Smooth muscle cell (in vitro differentiated cells): Measurements from ENCODE around the gene AHRR. TPM values are rescaled to one million over a fixed set of nuclear protein-coding genes. Genes with fewer than 3 reads are reported as not detected.

Source experiments
- DNase-seq: peaks from one replicate; lab custom pipeline; 2025; ENCODE audit not compliant: unreplicated experiment; lab: John Stamatoyannopoulos, UW
- H2AFZ ChIP-seq: fragments of 200-600 bp; sonication (generic); 2 replicates; pipeline ENCODE4 v1.6.0; 2016; ENCODE audit warnings: antibody characterized with exemption, low read depth, mild to moderate bottlenecking
- H3F3A ChIP-seq: fragments of 200-600 bp; sonication (generic); 2 replicates; pipeline ENCODE4 v1.6.0; 2017; ENCODE audit warnings: antibody characterized with exemption, low read depth
- H3K27ac ChIP-seq: fragments of 200-600 bp; sonication (generic); 2 replicates; pipeline ENCODE4 v1.5.1; 2016; ENCODE audit warnings: low read depth, mild to moderate bottlenecking
- H3K27me3 ChIP-seq: fragments of 200-600 bp; sonication (generic); 2 replicates; pipeline ENCODE4 v1.6.1; 2016; ENCODE audit warnings: low read depth, mild to moderate bottlenecking
- H3K36me3 ChIP-seq: fragments of 200-600 bp; sonication (generic); 2 replicates; pipeline ENCODE4 v1.5.1; 2016; ENCODE audit warnings: low read depth
- H3K4me1 ChIP-seq: fragments of 200-600 bp; sonication (generic); 2 replicates; pipeline ENCODE4 v1.5.1; 2016; ENCODE audit warnings: low read depth
- H3K4me2 ChIP-seq: fragments of 200-600 bp; sonication (generic); 2 replicates; pipeline ENCODE4 v1.6.0; 2016; ENCODE audit warnings: mild to moderate bottlenecking
- H3K4me3 ChIP-seq: fragments of 200-600 bp; sonication (generic); 2 replicates; pipeline ENCODE4 v1.5.1; 2016; ENCODE audit warnings: mild to moderate bottlenecking
- H3K79me2 ChIP-seq: fragments of 200-600 bp; sonication (generic); 2 replicates; pipeline ENCODE4 v1.6.0; 2016; ENCODE audit warnings: low read depth, mild to moderate bottlenecking
- H3K9ac ChIP-seq: fragments of 200-600 bp; sonication (generic); 2 replicates; pipeline ENCODE4 v1.6.0; 2016; ENCODE audit warnings: low read depth
- H3K9me3 ChIP-seq: fragments of 200-600 bp; sonication (generic); replicated peaks from 2 replicates; pipeline ENCODE4 v1.5.1; 2016; ENCODE audit warnings: low read depth
- H4K20me1 ChIP-seq: fragments of 200-600 bp; sonication (generic); 2 replicates; pipeline ENCODE4 v1.6.0; 2016; ENCODE audit warnings: low read depth
- CTCF ChIP-seq: fragments of 200-600 bp; sonication (generic); IDR thresholded peaks from 2 replicates; pipeline ENCODE4 v1.5.1; 2017; ENCODE audit warnings: borderline replicate concordance, mild to moderate bottlenecking, antibody characterized with exemption; ENCODE audit not compliant: insufficient read depth, poor library complexity, severe bottlenecking
- WGBS: methylation state at CpG from one replicate; pipeline ENCODE4 v1.1.7; 2016; ENCODE audit warnings: low lambda C conversion rate; 5-methylcytosine and 5-hydroxymethylcytosine counted together
- polyA plus RNA-seq: library from polyadenylated mRNA; unstranded; fragments of >200 nt; fragmentation: Nextera tagmentation; extraction: Ambion mirVana; gene quantifications from 2 replicates; pipeline ENCODE4 v1.2.1, GENCODE V29; 2016
- total RNA-seq: library from RNA; depleted of rRNA; stranded (reverse); fragments of >200 nt; gene quantifications from 2 replicates; pipeline ENCODE4 v1.2.3, GENCODE V29; 2014

Gene AHRR
- total and polyA plus RNA-seq, 2 experiments from 2014 or later, result 14.4 to 18.2 TPM

- Histone ChIP-seq H3K27ac (no peak overlapping the region), H3K27me3 (peaks cover 25% of the 10 kb centered on the region), H3K4me3 (no peak overlapping the region), H3K4me1 (peaks cover 5% of the 10 kb centered on the region), H3K9me3 (no peaks in the 10 kb centered on the region), H3K79me2 (no peaks in the 10 kb centered on the region), H2AFZ (no peak overlapping the region), H4K20me1 (peaks cover 62% of the 10 kb centered on the region), H3K9ac (no peak overlapping the region), H3F3A (no peaks in the 10 kb centered on the region), H3K4me2 (no peak overlapping the region), H3K36me3 (peaks cover 4% of the 10 kb centered on the region)
- no peak for DNase-seq
- 87% methylated on average over 19 of the region's 19 CpGs for WGBS
- no peak for TF ChIP-seq CTCF
These were observed 5.1 kb upstream of the AHRR start for GRCh38 chr5:316210-317085.

GRCh38 chr5:317086-317811, 4.3 kb upstream of the AHRR start:
- Histone ChIP-seq H3K27ac (no peak overlapping the region), H3K27me3 (peaks cover 25% of the 10 kb centered on the region), H3K4me1 (peaks cover 5% of the 10 kb centered on the region), H2AFZ (no peak overlapping the region), H3F3A (no peaks in the 10 kb centered on the region), H4K20me1 (peaks cover 54% of the 10 kb centered on the region), H3K79me2 (peaks cover 6% of the 10 kb centered on the region), H3K9me3 (no peaks in the 10 kb centered on the region), H3K4me2 (no peak overlapping the region), H3K9ac (no peak overlapping the region), H3K4me3 (no peak overlapping the region), H3K36me3 (peaks cover 4% of the 10 kb centered on the region)
- TF ChIP-seq CTCF, result peak; percentile 67
- peak; percentile 27 for DNase-seq
- 40% methylated on average over 17 of the region's 26 CpGs for WGBS

- no peak for TF ChIP-seq CTCF
- H3K4me2 ChIP-seq, result no peak overlapping the region
These were observed 3.1 kb upstream of the AHRR start for GRCh38 chr5:318341-318897.

More at GRCh38 chr5:318341-318897, 3.1 kb upstream of the AHRR start:
- H3K79me2 ChIP-seq, result peaks cover 14% of the 10 kb centered on the region
- H3K27ac ChIP-seq, result no peak overlapping the region
- H3K36me3 ChIP-seq, result peaks cover 4% of the 10 kb centered on the region
- peaks cover 25% of the 10 kb centered on the region for H3K27me3 ChIP-seq
- no peak overlapping the region for H2AFZ ChIP-seq
- no peaks in the 10 kb centered on the region for H3K9me3 ChIP-seq
- no peak overlapping the region for H3K4me3 ChIP-seq
- H4K20me1 ChIP-seq, result peaks cover 42% of the 10 kb centered on the region
- H3K4me1 ChIP-seq, result peaks cover 5% of the 10 kb centered on the region
- H3F3A ChIP-seq, result no peaks in the 10 kb centered on the region
- no peak for DNase-seq
- H3K9ac ChIP-seq, result no peak overlapping the region
- WGBS, result 71% methylated on average over 15 of the region's 15 CpGs
